Memory B cell (primary cell): ENCODE results near the gene SEMA3D.
A peak's percentile ranks its signal among the peaks of the same experiment; 100 is the strongest.

Source experiments
- ATAC-seq: fragments of 150-1000 bp; cut with Tn5 transposase; 2 replicates; pipeline ENCODE4 v1.10.0; 2021; ENCODE audit warnings: low read depth, mild to moderate bottlenecking, moderate library complexity
- DNase-seq, 2 donors: peaks; one replicate each; pipeline ENCODE4 v3.0.0; 2022; ENCODE audit warnings: low spot score in 2 of 2
- H3K27ac Mint-ChIP-seq: one replicate; pipeline ENCODE4 v1.8.0; 2022; ENCODE audit warnings: mild to moderate bottlenecking, moderate library complexity, mixed read lengths
- H3K27me3 Mint-ChIP-seq: one replicate; pipeline ENCODE4 v1.8.0; 2022; ENCODE audit warnings: mixed read lengths
- H3K36me3 Mint-ChIP-seq: one replicate; pipeline ENCODE4 v1.8.0; 2022; ENCODE audit warnings: mild to moderate bottlenecking, mixed read lengths
- H3K4me1 Mint-ChIP-seq: one replicate; pipeline ENCODE4 v1.8.0; 2022; ENCODE audit warnings: mixed read lengths
- H3K4me3 Mint-ChIP-seq: one replicate; pipeline ENCODE4 v1.8.0; 2022; ENCODE audit warnings: mild to moderate bottlenecking, moderate library complexity, mixed read lengths
- H3K9me3 Mint-ChIP-seq: one replicate; pipeline ENCODE4 v1.8.0; 2022; ENCODE audit warnings: mixed read lengths

The SEMA3D gene

DNA sequence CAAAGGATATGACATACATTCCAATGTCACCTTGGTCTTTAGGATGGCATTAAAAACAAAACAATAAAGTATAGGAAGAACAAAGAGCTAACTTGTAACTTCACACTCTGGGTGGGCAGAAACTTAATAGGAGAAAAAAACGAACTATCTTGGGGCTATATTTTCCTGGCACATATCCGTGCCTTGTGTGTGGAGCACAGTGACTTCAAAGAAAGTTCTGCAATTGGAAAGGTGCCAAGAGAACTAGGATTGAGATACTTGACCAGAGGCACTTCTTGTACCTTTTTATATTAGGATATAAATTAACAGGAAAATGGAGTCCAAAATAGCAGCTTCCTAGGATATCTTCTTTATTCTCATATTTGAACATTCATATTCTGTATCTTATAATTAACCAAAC lies 148.4 kb downstream of the SEMA3D start:
- H3K36me3 Mint-ChIP-seq, result no peaks in the 10 kb centered on the region
- no peak for ATAC-seq

GRCh38 chr7:85033263-85033662 lies 153.6 kb downstream of the SEMA3D start:
- Mint-ChIP-seq H3K4me1 (no peaks in the 10 kb centered on the region), H3K9me3 (no peaks in the 10 kb centered on the region), H3K36me3 (no peaks in the 10 kb centered on the region), H3K4me3 (no peak overlapping the region), H3K27me3 (no peaks in the 10 kb centered on the region), H3K27ac (no peak overlapping the region)
- no peak for DNase-seq
- ATAC-seq, result no peak

More for the DNA sequence above, 148.4 kb downstream of the SEMA3D start:
- Mint-ChIP-seq H3K27me3 (no peaks in the 10 kb centered on the region), H3K27ac (no peak overlapping the region), H3K9me3 (no peaks in the 10 kb centered on the region), H3K4me3 (no peak overlapping the region), H3K4me1 (peaks cover 4% of the 10 kb centered on the region)
- no peak for DNase-seq

DNA sequence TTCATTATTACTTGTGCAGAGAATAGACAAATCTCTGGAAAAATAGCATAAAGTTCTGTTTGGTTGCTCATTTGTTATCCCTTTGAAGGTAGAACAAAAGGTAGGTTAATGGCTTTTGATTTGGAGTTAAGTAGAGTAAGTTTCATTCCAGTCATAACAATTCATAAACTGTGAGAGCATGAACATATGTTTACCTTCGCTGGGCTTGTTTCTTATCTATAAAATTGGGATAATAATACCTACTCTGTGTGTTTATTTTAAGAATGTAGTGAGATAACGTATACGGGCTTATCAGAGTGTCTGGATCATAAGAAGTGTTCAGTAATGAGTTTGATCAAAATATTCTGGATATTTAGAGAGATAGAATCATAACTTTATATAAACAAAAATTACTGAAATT lies 155.4 kb downstream of the SEMA3D start:
- Mint-ChIP-seq H3K36me3 (no peaks in the 10 kb centered on the region), H3K27me3 (no peaks in the 10 kb centered on the region), H3K9me3 (no peaks in the 10 kb centered on the region), H3K27ac (no peak overlapping the region), H3K4me3 (no peak overlapping the region), H3K4me1 (no peaks in the 10 kb centered on the region)
- DNase-seq (no peak), ATAC-seq (no peak)

- H3K36me3 Mint-ChIP-seq, result no peaks in the 10 kb centered on the region
- ATAC-seq (no peak), DNase-seq (no peak)
- H3K9me3 Mint-ChIP-seq, result no peaks in the 10 kb centered on the region
- H3K4me1 Mint-ChIP-seq, result no peaks in the 10 kb centered on the region
- H3K27ac Mint-ChIP-seq, result no peak overlapping the region
- no peaks in the 10 kb centered on the region for H3K27me3 Mint-ChIP-seq
- H3K4me3 Mint-ChIP-seq, result no peak overlapping the region
These were observed 156.0 kb downstream of the SEMA3D start for GRCh38 chr7:85030893-85031292.

GRCh38 chr7:85025312-85025756 lies 161.5 kb downstream of the SEMA3D start:
- Mint-ChIP-seq H3K27me3 (no peaks in the 10 kb centered on the region), H3K27ac (no peak overlapping the region), H3K4me3 (no peak overlapping the region), H3K9me3 (no peaks in the 10 kb centered on the region), H3K36me3 (no peaks in the 10 kb centered on the region), H3K4me1 (no peaks in the 10 kb centered on the region)
- ATAC-seq, result no peak
- DNase-seq, result no peak

- ATAC-seq (no peak), DNase-seq (no peak)
- H3K36me3 Mint-ChIP-seq, result no peaks in the 10 kb centered on the region
- H3K27ac Mint-ChIP-seq, result no peak overlapping the region
- H3K9me3 Mint-ChIP-seq, result no peaks in the 10 kb centered on the region
- H3K4me1 Mint-ChIP-seq, result no peaks in the 10 kb centered on the region
- no peaks in the 10 kb centered on the region for H3K27me3 Mint-ChIP-seq
- H3K4me3 Mint-ChIP-seq, result no peak overlapping the region
These were observed 162.9 kb downstream of the SEMA3D start for GRCh38 chr7:85023916-85024315.

DNA sequence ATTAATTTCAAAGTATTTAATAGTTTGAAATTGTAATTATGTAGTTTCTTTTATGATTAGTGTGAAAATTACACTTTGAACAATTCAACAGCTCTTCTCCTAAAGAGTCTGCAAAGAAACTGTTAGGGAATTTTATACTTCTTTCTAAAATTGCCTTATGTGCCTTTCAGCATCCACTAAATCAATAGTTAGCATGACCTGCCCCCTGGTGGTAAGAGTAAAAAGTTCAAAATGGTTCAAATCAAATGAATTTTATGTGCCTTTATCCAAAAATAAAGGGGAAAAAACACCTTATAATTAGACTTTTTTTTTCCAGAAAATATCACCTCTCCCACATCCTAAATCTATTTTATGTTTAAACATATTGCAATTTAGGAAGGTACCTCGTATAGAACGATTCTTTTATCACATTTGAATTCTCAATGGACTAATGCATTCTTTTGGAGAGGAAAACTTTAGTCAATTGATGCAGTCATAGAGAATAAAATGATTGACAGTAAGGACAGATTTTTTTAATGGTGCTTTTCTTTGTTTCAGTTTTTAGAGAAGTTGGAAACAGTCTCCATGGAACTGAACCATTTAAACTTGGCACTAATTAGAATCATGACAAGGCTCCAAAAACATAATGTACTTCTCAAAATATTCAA lies 163.7 kb downstream of the SEMA3D start:
- Mint-ChIP-seq H3K9me3 (no peaks in the 10 kb centered on the region), H3K36me3 (no peaks in the 10 kb centered on the region), H3K27ac (no peak overlapping the region), H3K27me3 (no peaks in the 10 kb centered on the region), H3K4me3 (no peak overlapping the region), H3K4me1 (no peaks in the 10 kb centered on the region)
- DNase-seq, result peak in 1 of 2 donors; percentile 14
- ATAC-seq, result no peak

DNA sequence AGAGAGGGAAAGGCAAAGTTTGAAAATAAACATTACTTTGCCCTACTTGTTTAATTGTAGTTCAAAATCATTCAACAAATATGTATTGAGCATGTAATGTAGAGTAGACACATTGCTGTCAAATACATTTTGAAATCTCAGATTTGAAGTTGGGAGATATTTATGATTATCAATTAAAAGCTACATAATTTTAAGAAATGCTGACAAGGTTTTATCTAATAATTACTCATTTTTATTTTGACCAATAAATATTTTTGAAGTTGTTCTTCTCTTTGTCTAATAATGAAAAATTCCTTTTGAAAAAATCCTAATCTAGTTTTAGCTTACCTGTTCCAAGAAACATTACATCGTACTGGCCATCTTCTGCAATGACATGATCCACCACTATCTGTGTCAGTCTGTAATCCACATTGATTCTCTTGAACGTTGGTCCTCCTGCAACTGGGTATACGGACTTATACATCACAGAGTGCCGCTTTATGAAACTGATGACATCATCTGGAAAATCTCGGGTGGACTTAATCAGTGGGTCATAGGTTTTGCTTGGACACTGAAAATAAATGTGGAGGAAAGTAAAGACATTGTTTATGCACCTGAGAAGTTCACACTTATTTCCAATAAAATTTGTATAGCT lies 164.7 kb downstream of the SEMA3D start:
- Mint-ChIP-seq H3K36me3 (no peaks in the 10 kb centered on the region), H3K4me1 (no peaks in the 10 kb centered on the region), H3K27ac (no peak overlapping the region), H3K4me3 (no peak overlapping the region), H3K9me3 (no peaks in the 10 kb centered on the region), H3K27me3 (no peaks in the 10 kb centered on the region)
- ATAC-seq (no peak), DNase-seq (no peak)

GRCh38 chr7:85021101-85021704 lies 165.7 kb downstream of the SEMA3D start:
- no peak for DNase-seq
- Mint-ChIP-seq H3K36me3 (no peaks in the 10 kb centered on the region), H3K4me3 (no peak overlapping the region), H3K4me1 (no peaks in the 10 kb centered on the region), H3K9me3 (no peaks in the 10 kb centered on the region), H3K27ac (no peak overlapping the region), H3K27me3 (no peaks in the 10 kb centered on the region)
- no peak for ATAC-seq

DNA sequence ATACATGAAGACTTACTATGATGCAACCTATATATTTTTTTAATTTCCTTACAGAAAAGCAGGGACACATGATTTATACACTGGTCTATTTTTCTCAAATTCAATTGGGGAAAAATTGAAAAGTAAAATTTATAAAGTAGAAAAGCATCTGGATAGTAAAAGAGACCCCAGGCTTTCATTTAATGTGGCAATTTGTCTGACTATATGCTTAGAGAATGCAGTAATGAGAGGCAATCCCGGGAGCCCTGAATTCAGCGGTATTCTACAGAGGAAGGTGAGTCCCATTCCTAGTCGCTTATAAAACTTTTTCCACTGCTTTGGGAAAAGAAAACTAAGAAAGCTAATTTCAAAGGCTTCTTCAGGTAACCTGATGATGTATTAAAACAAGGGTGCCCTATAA lies 167.1 kb downstream of the SEMA3D start:
- H3K4me1 Mint-ChIP-seq, result no peaks in the 10 kb centered on the region
- H3K36me3 Mint-ChIP-seq, result no peaks in the 10 kb centered on the region
- no peak overlapping the region for H3K27ac Mint-ChIP-seq
- no peak for ATAC-seq
- no peaks in the 10 kb centered on the region for H3K9me3 Mint-ChIP-seq
- H3K27me3 Mint-ChIP-seq, result no peaks in the 10 kb centered on the region
- DNase-seq, result no peak
- no peak overlapping the region for H3K4me3 Mint-ChIP-seq

DNA sequence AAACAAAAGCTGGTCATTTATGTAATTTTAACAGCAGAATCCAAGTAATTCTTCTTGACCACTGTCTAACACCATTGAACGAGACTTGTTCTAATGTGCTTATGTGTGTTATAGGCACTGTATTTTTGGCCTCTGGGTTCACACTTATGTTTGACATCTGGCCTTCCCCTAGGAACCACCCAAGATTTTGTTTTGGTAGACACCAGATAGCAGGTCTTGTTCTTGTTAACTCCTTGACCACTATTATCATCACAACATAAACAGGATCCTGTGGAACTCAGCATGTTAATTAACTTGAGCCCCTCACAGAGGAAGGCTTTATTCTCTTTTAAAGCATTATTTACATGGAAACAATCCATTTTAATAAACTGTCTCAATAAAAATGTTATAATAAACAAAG lies 167.7 kb downstream of the SEMA3D start:
- no peak for DNase-seq
- no peaks in the 10 kb centered on the region for H3K36me3 Mint-ChIP-seq
- H3K4me3 Mint-ChIP-seq, result no peak overlapping the region
- no peaks in the 10 kb centered on the region for H3K27me3 Mint-ChIP-seq
- no peaks in the 10 kb centered on the region for H3K9me3 Mint-ChIP-seq
- no peak overlapping the region for H3K27ac Mint-ChIP-seq
- no peak for ATAC-seq
- H3K4me1 Mint-ChIP-seq, result no peaks in the 10 kb centered on the region

DNA sequence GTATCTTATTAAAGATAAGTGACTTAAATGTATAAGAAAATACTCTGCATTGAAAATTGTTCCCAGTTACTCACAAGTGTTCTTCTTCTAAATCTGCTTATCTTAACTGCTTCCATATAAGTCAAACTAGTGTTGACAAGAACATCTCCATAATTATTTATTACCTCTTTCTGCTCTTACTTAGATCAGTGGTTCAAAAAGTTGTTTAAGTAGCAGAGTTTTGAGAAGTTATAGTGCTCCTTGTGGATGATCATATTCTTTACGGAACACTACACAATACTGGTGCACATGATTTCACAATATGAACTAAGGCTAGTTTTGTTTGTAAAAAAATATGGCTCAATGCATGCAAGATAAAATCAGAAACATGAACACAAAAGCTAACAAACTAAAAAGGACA lies 168.4 kb downstream of the SEMA3D start:
- H3K4me3 Mint-ChIP-seq, result no peak overlapping the region
- no peaks in the 10 kb centered on the region for H3K36me3 Mint-ChIP-seq
- DNase-seq, result no peak
- no peaks in the 10 kb centered on the region for H3K27me3 Mint-ChIP-seq
- no peaks in the 10 kb centered on the region for H3K9me3 Mint-ChIP-seq
- H3K27ac Mint-ChIP-seq, result no peak overlapping the region
- ATAC-seq, result no peak
- H3K4me1 Mint-ChIP-seq, result no peaks in the 10 kb centered on the region

DNA sequence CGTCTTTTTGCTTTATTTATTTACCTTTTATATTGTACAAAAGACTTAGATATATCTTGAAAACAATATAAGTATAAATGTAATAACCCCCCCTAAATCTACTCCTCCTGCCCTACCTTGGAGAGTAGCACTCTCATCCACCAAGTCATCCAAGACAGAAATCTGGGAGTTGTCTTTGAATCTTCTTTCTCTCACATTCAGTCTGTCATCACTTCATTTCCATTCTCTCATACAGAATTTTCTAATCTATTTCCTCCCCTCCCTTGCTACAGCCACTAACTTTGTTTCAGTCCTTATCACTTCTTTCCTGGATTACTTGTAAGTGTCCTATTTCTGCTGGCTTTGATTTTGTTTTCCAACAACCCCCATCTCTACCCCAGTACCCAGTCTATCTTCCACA lies 170.6 kb downstream of the SEMA3D start:
- Mint-ChIP-seq H3K36me3 (no peaks in the 10 kb centered on the region), H3K9me3 (no peaks in the 10 kb centered on the region), H3K27me3 (no peaks in the 10 kb centered on the region), H3K27ac (no peak overlapping the region), H3K4me1 (no peaks in the 10 kb centered on the region), H3K4me3 (no peak overlapping the region)
- no peak for ATAC-seq
- DNase-seq, result no peak

DNA sequence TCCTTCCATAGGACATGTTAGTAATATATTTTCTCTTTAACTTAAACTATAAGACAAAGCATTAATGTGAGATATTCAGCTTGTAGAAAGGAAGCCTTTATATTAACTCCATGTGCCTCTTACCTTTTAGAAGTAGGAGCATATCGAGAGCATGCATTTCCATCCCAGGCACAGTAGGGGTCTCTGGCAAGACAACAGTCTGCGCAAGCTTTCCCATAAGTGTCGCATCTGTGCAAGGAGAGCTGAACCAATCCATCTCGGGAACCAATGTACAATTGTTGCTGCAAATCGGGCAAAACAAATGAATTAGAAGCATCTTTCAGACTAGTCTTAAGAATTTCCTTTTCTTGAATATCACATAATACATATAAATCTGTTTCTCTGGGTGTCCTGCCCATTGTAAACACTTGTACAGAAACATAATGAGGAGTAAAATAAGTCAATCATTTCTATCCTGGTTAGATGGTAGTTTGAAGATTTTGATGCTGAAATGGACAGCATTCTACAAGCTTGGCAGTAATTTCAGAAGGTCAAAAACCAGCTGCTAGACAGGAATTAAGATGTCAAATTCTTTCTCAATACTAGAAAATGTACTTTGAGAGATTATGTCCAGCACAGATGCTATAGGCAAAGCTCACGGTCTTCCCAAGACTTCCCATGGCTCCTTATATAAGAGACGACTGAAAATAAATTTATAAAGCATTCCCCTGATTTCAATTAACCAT lies 171.8 kb downstream of the SEMA3D start:
- DNase-seq (no peak), ATAC-seq (no peak)
- H3K36me3 Mint-ChIP-seq, result no peaks in the 10 kb centered on the region
- H3K27me3 Mint-ChIP-seq, result no peaks in the 10 kb centered on the region
- H3K4me3 Mint-ChIP-seq, result no peak overlapping the region
- H3K27ac Mint-ChIP-seq, result no peak overlapping the region
- no peaks in the 10 kb centered on the region for H3K9me3 Mint-ChIP-seq
- no peaks in the 10 kb centered on the region for H3K4me1 Mint-ChIP-seq
